Stimulated activated naive CD8-positive, alpha-beta T cell treated with anti-CD3 and anti-CD28 coated beads, Interleukin-15, Interleukin-2, amounts not matched to agents 100 ng/mL and 50 ng/mL, for 24 hours (primary cell): ENCODE results near the gene RSPO3.
A peak's percentile ranks its signal among the peaks of the same experiment; 100 is the strongest.

Experiments used
- H3K27ac Mint-ChIP-seq: one replicate; pipeline ENCODE4 v1.8.0; 2021; ENCODE audit warnings: mild to moderate bottlenecking, mixed read lengths
- H3K27me3 Mint-ChIP-seq: one replicate; pipeline ENCODE4 v1.8.0; 2021; ENCODE audit warnings: mixed read lengths
- H3K36me3 Mint-ChIP-seq: one replicate; pipeline ENCODE4 v1.8.0; 2021; ENCODE audit warnings: low read depth, mixed read lengths
- H3K4me1 Mint-ChIP-seq: one replicate; pipeline ENCODE4 v1.8.0; 2021; ENCODE audit warnings: low read depth, mixed read lengths
- H3K4me3 Mint-ChIP-seq: one replicate; pipeline ENCODE4 v1.8.0; 2021; ENCODE audit warnings: mild to moderate bottlenecking, mixed read lengths
- H3K9me3 Mint-ChIP-seq: one replicate; pipeline ENCODE4 v1.8.0; 2021; ENCODE audit warnings: mixed read lengths

RSPO3 gene

DNA sequence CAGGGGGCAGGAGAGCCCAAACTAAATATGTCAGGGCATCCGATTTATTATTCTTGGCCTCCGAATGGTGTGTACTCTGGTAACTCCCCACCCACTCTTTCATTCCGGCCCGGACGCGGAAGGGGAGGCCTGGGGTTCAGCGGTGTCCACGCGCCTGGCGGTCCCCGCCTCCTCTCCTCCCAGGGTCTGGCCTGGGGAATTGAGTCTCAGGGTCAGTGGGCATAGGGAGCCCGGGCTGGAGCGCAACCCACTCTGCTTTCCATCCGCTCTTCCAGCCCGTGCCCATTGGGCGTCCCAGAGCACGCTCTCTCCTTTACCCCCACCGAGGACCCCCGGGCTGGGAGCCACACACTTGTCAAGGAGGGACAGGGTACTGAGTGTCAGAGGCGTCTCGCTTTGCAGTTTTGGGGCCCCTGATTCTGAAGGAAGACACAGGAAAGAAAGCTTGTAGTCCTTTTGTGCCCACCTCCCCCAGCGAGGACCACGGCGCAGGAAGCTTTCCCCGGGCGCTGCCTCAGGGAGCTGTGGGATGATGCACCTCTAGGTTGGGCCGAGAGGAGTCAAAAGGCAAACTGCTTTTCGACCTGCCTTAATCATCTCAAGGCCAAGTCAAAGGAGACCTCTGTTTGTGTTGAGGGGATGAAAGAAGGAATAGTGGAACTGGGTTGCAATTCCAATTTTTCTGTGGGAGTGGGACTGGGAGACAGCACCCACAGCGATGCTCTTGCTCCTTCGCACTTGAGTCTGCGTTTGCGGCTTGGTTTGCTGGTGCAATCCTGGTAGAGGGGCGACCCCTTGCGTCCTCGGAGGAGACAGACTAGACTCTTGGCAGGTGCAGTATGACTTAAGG, 2.5 kb downstream of the RSPO3 start:
- H3K4me1 Mint-ChIP-seq, result peaks cover 18% of the 10 kb centered on the region
- peak overlapping the region; percentile 14 for H3K4me3 Mint-ChIP-seq
- H3K9me3 Mint-ChIP-seq, result no peaks in the 10 kb centered on the region
- H3K27ac Mint-ChIP-seq, result no peak overlapping the region
- no peaks in the 10 kb centered on the region for H3K36me3 Mint-ChIP-seq
- peaks cover 77% of the 10 kb centered on the region for H3K27me3 Mint-ChIP-seq

DNA sequence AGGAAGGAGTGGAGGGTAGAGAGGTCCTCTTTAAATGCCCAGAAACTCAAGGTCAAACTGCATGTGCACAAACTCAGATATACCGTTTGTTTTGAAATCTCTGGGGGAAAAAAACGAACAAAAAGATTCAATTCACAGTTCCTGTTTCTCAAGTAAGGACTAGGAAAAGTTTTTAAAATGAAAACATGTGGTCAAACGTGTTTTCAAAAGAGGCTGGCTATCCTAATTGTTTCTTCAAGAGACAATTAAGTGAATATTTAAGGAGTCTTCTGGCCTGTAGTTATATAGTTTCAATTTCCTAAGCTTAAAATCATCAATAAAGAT, 3.1 kb downstream of the RSPO3 start:
- Mint-ChIP-seq H3K4me3 (no peak overlapping the region), H3K27me3 (peaks cover 76% of the 10 kb centered on the region), H3K27ac (no peak overlapping the region), H3K9me3 (no peaks in the 10 kb centered on the region), H3K36me3 (no peaks in the 10 kb centered on the region), H3K4me1 (peaks cover 18% of the 10 kb centered on the region)

DNA sequence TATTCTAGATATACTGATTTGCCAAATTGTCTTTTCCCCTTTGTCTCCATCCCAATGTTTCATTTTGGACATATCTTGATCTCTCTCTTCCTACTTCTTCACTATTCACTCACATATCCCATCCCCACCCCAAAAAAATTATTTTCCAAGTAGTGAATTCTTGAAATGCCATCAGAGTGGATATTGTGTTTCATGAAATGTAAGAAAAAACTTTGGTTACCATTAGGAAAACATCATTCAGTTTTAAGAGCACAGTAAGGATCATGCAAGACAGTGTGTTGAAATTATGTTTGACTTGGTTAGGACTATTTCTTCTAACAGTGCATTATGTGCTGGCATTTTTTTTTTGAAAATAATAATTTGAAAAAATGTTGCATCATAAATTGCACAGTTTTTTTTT, 5.7 kb downstream of the RSPO3 start:
- H3K27ac Mint-ChIP-seq, result no peak overlapping the region
- H3K9me3 Mint-ChIP-seq, result no peaks in the 10 kb centered on the region
- no peaks in the 10 kb centered on the region for H3K36me3 Mint-ChIP-seq
- H3K4me1 Mint-ChIP-seq, result peaks cover 10% of the 10 kb centered on the region
- H3K27me3 Mint-ChIP-seq, result peaks cover 73% of the 10 kb centered on the region
- H3K4me3 Mint-ChIP-seq, result no peak overlapping the region

DNA sequence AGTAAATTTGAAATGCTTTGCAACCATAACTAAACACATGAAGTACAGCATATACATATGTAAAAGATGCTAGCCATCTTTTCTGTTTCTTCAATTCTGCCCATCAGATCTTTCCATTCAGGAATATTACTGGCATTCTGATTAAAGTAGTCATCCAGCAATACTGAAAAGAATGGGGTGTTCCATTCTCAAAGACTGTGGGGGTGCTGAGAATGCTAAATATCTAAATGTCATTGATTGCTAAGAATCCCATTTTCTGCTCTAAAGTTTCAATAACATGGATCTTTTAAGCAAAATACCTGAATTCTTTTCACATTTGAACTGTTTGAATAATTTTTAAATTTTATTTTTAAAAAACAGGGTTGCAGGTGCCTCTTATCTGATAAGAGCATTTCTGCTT, 6.2 kb downstream of the RSPO3 start:
- Mint-ChIP-seq H3K36me3 (no peaks in the 10 kb centered on the region), H3K4me3 (no peak overlapping the region), H3K4me1 (peaks cover 10% of the 10 kb centered on the region), H3K27ac (no peak overlapping the region), H3K27me3 (peaks cover 71% of the 10 kb centered on the region), H3K9me3 (no peaks in the 10 kb centered on the region)

DNA sequence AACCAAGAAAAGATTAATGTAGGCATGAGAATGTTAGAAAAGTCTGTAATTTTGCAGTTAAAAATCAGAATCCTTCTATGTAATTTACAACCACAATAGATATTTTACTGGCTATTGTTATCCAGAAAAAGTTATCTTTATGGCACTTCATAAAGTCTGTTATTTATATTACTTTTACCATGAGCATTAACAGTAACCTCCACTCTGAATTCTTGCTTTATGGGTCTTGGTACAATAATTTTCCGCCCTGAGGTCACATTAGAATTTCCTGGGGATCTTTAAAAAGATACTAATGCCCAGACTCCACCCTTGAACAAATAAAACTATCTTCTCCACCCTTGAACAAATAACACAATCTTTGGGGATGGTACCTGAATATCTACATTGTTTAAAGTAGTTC, 9.6 kb downstream of the RSPO3 start:
- Mint-ChIP-seq H3K4me3 (no peak overlapping the region), H3K4me1 (no peaks in the 10 kb centered on the region), H3K27ac (no peak overlapping the region), H3K9me3 (no peaks in the 10 kb centered on the region), H3K27me3 (peaks cover 46% of the 10 kb centered on the region), H3K36me3 (no peaks in the 10 kb centered on the region)

DNA sequence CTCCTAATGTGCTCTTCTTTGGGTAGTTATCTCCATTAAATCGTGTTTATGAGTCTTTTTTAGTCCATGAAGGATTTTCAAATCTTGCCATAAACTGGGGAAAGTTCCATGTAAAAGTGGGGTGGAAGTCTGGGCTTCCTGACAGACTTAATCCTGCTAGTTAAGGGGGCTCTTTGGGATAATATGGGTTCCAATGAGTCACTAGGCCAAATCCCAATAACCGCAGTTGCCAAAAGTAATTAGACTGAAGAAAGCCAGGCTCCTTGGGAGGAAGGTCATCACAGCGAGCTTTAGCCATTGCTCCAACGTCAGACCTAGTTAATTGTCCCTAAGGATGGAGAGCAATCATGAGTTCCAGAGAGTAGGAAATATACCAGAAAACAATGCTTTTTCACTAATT, 10.8 kb downstream of the RSPO3 start:
- H3K27me3 Mint-ChIP-seq, result peaks cover 36% of the 10 kb centered on the region
- no peaks in the 10 kb centered on the region for H3K9me3 Mint-ChIP-seq
- H3K4me1 Mint-ChIP-seq, result no peaks in the 10 kb centered on the region
- no peak overlapping the region for H3K4me3 Mint-ChIP-seq
- no peak overlapping the region for H3K27ac Mint-ChIP-seq
- H3K36me3 Mint-ChIP-seq, result no peaks in the 10 kb centered on the region

DNA sequence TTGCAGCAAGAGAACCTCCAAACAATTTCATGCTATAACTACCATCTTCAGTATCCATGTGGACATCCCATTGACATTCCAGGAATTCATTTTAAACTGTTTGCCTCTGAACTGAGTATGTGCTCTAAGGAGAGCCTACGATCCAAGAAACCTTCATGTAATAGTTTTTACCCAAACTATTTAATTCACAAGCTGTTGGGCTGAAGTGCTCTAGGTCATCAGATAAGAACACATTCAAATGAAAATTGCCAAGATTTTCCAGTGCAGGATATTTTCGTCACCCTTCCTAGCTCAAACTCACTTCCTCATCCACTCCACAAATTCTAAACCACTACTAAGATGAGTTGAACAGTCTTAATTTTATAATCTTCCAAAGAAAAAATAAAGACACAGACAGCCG, 12.8 kb downstream of the RSPO3 start:
- Mint-ChIP-seq H3K27me3 (peaks cover 35% of the 10 kb centered on the region), H3K36me3 (no peaks in the 10 kb centered on the region), H3K4me3 (no peak overlapping the region)

DNA sequence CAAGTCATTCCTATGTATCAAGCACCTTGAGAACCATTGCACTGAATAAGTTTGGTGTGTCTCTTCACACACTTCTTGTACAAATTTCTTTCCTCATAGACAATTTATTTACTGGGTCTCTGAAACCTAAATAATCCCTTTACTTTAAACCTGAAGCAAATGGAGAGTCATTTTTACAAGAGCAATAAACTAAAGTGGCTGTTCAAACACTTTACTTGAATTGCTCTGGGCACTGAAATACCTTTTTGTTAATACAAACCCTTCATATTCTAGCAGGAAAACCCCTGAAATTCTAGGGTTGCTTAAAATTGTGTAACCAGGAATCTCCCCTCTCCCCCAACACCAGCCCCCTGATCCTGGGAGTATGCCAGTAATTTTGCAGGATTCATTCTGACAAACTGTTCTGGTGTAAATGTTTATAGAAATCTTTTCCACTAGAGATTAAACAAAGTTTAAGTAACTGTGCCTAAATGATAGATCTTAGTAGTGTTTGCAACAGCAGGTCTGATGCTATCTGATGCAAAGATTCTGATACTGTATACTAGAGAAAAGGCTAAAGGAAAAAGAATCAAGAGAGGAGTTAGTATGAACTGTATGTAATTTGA, 13.4 kb downstream of the RSPO3 start:
- Mint-ChIP-seq H3K27ac (no peak overlapping the region), H3K36me3 (no peaks in the 10 kb centered on the region), H3K4me1 (no peaks in the 10 kb centered on the region), H3K27me3 (peaks cover 34% of the 10 kb centered on the region), H3K4me3 (no peak overlapping the region), H3K9me3 (no peaks in the 10 kb centered on the region)

More for the DNA sequence above, 12.8 kb downstream of the RSPO3 start:
- no peak overlapping the region for H3K27ac Mint-ChIP-seq
- H3K9me3 Mint-ChIP-seq, result no peaks in the 10 kb centered on the region
- no peaks in the 10 kb centered on the region for H3K4me1 Mint-ChIP-seq

DNA sequence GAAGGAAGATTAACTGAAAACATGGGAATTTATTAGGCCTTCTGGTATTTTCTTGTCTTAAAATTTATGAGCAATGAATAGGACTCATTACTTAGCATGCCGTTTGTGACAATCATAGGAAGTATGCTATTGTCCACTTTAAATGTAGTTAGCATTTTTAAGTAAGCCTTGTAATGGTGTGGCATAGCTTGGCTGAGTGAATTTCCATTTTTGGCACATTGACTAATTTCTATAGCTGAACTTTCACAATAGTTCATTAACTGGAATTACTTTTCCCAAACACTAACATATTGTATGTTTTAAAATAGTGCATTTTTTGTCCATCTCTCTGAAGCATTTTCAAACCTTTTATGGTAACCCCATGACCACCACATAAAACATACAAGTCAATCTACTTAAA, 15.7 kb downstream of the RSPO3 start:
- no peak overlapping the region for H3K4me3 Mint-ChIP-seq
- H3K4me1 Mint-ChIP-seq, result no peaks in the 10 kb centered on the region
- no peaks in the 10 kb centered on the region for H3K36me3 Mint-ChIP-seq
- H3K27me3 Mint-ChIP-seq, result peaks cover 18% of the 10 kb centered on the region
- no peak overlapping the region for H3K27ac Mint-ChIP-seq
- H3K9me3 Mint-ChIP-seq, result no peaks in the 10 kb centered on the region

DNA sequence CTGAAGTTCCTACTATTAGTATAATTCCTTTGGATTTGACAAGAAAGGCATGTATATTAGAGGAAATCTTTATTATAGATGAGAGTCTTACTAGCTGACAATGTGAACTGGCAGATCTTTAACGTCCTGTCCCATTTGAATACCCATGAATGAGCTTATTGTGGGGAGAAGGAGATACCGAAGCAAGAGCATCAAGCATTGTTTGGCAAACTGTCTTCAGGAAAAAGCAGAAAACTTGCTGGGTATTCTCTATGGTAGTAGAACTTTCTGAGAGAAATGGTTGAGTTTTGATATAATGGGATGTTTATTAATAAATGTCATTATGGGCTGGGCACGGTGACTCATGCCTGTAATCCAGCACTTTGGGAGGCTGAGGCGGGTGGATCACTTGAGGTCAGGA, 18.3 kb downstream of the RSPO3 start:
- Mint-ChIP-seq H3K27me3 (peaks cover 16% of the 10 kb centered on the region), H3K27ac (no peak overlapping the region), H3K36me3 (no peaks in the 10 kb centered on the region), H3K4me1 (no peaks in the 10 kb centered on the region), H3K9me3 (no peaks in the 10 kb centered on the region), H3K4me3 (no peak overlapping the region)

DNA sequence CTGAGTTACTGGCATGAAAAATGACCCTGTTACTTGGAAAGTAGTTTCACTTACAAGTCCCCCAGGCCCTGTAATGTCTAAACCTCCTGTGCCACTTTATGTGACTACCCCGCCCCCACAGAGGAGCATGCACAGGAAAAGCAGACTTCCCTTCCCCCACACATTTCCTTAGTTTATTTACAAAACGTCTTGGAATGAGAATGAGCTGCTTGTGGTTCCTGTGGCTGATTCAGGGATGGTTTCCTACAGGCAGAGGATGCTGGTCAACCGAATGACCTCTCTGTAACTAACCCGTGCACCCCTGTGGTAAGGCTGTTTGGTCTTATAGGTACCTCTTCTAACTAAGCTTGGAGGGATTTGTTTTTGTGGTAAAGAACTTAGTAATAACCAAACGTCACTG, 28.5 kb downstream of the RSPO3 start:
- Mint-ChIP-seq H3K4me3 (no peak overlapping the region), H3K9me3 (no peaks in the 10 kb centered on the region)

DNA sequence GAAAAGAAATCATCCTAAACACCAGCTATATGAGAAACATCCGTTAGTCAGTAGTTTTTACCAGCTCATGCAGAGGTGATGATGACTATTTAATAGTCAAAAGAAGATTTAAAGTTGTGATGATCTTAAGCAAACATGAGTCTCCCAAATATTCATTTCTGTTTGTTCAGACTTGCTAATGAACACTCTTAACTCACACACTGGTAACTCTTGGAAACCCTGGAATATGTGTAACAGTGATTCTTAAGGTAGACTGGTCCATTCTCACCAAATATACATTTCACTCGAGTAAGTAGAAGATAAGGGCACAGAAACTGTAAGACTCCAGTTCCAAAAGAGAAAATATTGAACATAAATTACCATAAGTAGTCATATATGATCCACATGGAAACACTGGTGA, 29.1 kb downstream of the RSPO3 start:
- Mint-ChIP-seq H3K9me3 (no peaks in the 10 kb centered on the region), H3K27ac (no peak overlapping the region), H3K36me3 (no peaks in the 10 kb centered on the region), H3K4me3 (no peak overlapping the region), H3K27me3 (peaks cover 26% of the 10 kb centered on the region), H3K4me1 (no peaks in the 10 kb centered on the region)

More for the DNA sequence above, 28.5 kb downstream of the RSPO3 start:
- Mint-ChIP-seq H3K4me1 (no peaks in the 10 kb centered on the region), H3K27ac (no peak overlapping the region), H3K27me3 (peaks cover 27% of the 10 kb centered on the region), H3K36me3 (no peaks in the 10 kb centered on the region)

DNA sequence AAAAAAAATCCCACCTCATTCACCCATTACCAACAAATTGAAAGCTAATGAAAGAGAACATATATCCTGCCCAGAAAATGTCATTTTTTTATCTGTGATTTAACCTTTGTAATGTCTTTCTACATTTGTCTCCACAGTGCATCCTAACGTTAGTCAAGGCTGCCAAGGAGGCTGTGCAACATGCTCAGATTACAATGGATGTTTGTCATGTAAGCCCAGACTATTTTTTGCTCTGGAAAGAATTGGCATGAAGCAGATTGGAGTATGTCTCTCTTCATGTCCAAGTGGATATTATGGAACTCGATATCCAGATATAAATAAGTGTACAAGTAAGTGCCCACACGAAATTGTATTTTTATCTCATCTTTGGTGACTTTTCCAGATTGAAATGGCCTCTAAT, 30.0 kb downstream of the RSPO3 start:
- Mint-ChIP-seq H3K4me1 (no peaks in the 10 kb centered on the region), H3K36me3 (no peaks in the 10 kb centered on the region), H3K4me3 (no peak overlapping the region), H3K9me3 (no peaks in the 10 kb centered on the region), H3K27ac (no peak overlapping the region), H3K27me3 (peaks cover 29% of the 10 kb centered on the region)

DNA sequence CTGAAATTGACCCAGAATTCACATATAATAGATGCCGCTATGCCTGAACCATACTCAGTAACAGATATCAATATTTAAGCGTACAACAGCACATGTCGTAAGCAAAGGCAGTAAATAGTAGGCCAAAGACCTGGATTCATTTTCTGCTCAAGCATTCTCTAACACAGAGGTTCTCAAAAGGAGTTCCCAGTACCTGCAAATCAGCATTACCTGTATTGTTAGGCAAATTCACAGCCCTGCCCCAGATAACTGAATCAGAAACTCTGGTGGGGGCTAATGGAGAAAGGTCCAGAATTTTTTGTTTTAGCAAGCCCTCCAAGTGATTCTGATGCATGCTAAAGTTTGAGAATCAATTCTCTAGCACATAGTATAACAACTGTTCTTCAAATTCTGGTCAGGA, 36.0 kb downstream of the RSPO3 start:
- H3K4me1 Mint-ChIP-seq, result no peaks in the 10 kb centered on the region
- no peaks in the 10 kb centered on the region for H3K36me3 Mint-ChIP-seq
- H3K27me3 Mint-ChIP-seq, result peaks cover 7% of the 10 kb centered on the region
- no peaks in the 10 kb centered on the region for H3K9me3 Mint-ChIP-seq
- H3K4me3 Mint-ChIP-seq, result no peak overlapping the region
- no peak overlapping the region for H3K27ac Mint-ChIP-seq

DNA sequence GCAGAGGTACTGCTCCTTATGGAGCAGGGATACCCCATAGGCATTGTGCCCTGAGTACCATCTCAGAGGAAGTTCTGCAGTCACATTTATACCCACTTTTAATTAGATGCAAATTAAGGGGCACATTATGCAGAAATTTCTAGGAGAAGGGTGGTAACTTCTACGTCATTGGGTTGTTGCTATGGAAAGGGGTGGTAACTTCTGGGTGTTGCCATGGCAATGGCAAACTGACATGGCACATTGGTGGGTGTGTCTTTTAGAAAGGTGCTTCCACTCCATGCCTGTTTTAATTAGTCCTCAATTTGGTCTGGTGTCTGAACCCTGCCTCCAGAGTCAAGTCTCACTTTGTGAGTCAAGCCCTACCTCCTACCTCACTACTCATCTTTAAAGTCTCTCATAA, 42.0 kb downstream of the RSPO3 start:
- no peak overlapping the region for H3K4me3 Mint-ChIP-seq
- no peaks in the 10 kb centered on the region for H3K36me3 Mint-ChIP-seq
- peaks cover 18% of the 10 kb centered on the region for H3K27me3 Mint-ChIP-seq
- H3K4me1 Mint-ChIP-seq, result no peaks in the 10 kb centered on the region
- no peaks in the 10 kb centered on the region for H3K9me3 Mint-ChIP-seq
- H3K27ac Mint-ChIP-seq, result no peak overlapping the region

DNA sequence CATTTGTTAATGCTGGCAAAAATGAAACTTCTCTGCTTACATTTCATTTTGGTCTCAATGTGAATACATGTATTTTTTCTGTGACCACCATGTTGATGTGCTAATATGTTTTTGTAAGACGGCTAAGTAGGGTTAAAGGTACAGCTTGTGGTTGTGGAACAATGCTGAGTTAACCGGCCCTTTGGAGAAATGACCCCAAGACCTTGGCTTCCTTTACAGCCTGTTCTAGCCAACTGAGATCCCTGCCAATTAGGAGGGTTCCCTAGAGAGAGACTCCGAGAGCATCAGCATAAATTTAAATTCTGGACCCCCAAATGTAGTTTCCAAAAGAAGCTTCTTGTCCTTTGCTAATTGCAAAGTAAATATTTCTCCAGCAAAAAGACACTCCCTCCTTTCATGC, 44.4 kb downstream of the RSPO3 start:
- Mint-ChIP-seq H3K36me3 (no peaks in the 10 kb centered on the region), H3K9me3 (no peaks in the 10 kb centered on the region), H3K4me1 (no peaks in the 10 kb centered on the region), H3K27ac (no peak overlapping the region), H3K4me3 (no peak overlapping the region), H3K27me3 (peaks cover 18% of the 10 kb centered on the region)
